ENCODE measurements around the gene TBX4. TPM values are rescaled to one million over a fixed set of nuclear protein-coding genes. Genes with fewer than 3 reads are reported as not detected.

TBX4 gene
- polyA plus RNA-seq, 1 donor (not counting 4 experiments of a cell fraction or from before 2014, with no cell fraction given) = 0.04 TPM

- Histone ChIP-seq H3K4me3 (ENCODE audit: control insufficient read depth in 2 of 3, extremely low read depth in 1 of 3, insufficient read depth in 2 of 3, low read depth in 1 of 3, low read length in 3 of 3) (no peak overlapping the region), H3K9me3 (ENCODE audit: control insufficient read depth, low read depth, low read length) (no peaks in the 10 kb centered on the region), H3K9ac (ENCODE audit: control insufficient read depth, extremely low read depth, insufficient read depth, low read length) (no peak overlapping the region), H3K4me1 (ENCODE audit: control insufficient read depth, extremely low read depth, insufficient read depth, low read length) (no peaks in the 10 kb centered on the region), H3K9me1 (ENCODE audit: control insufficient read depth, extremely low read depth, insufficient read depth, low read length) (no peaks in the 10 kb centered on the region), H3K27me3 (ENCODE audit: control insufficient read depth, extremely low read depth, insufficient read depth, low read length) (no peaks in the 10 kb centered on the region), H2AFZ (ENCODE audit: control insufficient read depth, low read length) (no peak overlapping the region), H3K79me2 (ENCODE audit: control insufficient read depth, insufficient read depth, low read length) (no peaks in the 10 kb centered on the region), H4K20me1 (ENCODE audit: control insufficient read depth, extremely low read depth, insufficient read depth, low read length) (no peaks in the 10 kb centered on the region), H3K36me3 (ENCODE audit: control insufficient read depth in 2 of 2, extremely low read depth in 1 of 2, insufficient read depth in 2 of 2, low read length in 2 of 2) (no peaks in the 10 kb centered on the region), H3K27ac (ENCODE audit: control insufficient read depth, insufficient read depth, low read length) (no peak overlapping the region), H3K4me2 (ENCODE audit: control insufficient read depth, extremely low read depth, insufficient read depth, low read depth, low read length) (no peak overlapping the region)
- no peak for FAIRE-seq
- TF ChIP-seq CTCF (optimal IDR thresholded peaks at IDR 0.05 in 1 of 3, IDR thresholded peaks at IDR 0.05 in 1 of 3, conservative IDR thresholded peaks at IDR 0.05 in 1 of 3; ENCODE audit: extremely low read depth in 1 of 3, insufficient read depth in 2 of 3, low read length in 3 of 3) (no peak), EZH2 (IDR thresholded peaks at IDR 0.05; ENCODE audit: low read length) (no peak)
- dilution Hi-C loops (cut with MboI; ENCODE audit: extremely low pct_ligation_motif_present, low sequenced_read_pairs) = no loop called here
- no peak for DNase-seq (ENCODE audit: low read depth, low spot score)
These were observed 32.7 kb upstream of the TBX4 start for GRCh38 chr17:61419496-61420046.

GRCh38 chr17:61420052-61420451 lies 32.2 kb upstream of the TBX4 start:
- Histone ChIP-seq H2AFZ (ENCODE audit: control insufficient read depth, low read length) (no peak overlapping the region), H3K4me2 (ENCODE audit: control insufficient read depth, extremely low read depth, insufficient read depth, low read depth, low read length) (no peak overlapping the region), H3K4me3 (ENCODE audit: control insufficient read depth in 2 of 3, extremely low read depth in 1 of 3, insufficient read depth in 2 of 3, low read depth in 1 of 3, low read length in 3 of 3) (no peak overlapping the region), H3K36me3 (ENCODE audit: control insufficient read depth in 2 of 2, extremely low read depth in 1 of 2, insufficient read depth in 2 of 2, low read length in 2 of 2) (no peaks in the 10 kb centered on the region), H4K20me1 (ENCODE audit: control insufficient read depth, extremely low read depth, insufficient read depth, low read length) (no peaks in the 10 kb centered on the region), H3K9me3 (ENCODE audit: control insufficient read depth, low read depth, low read length) (no peaks in the 10 kb centered on the region), H3K9ac (ENCODE audit: control insufficient read depth, extremely low read depth, insufficient read depth, low read length) (no peak overlapping the region), H3K79me2 (ENCODE audit: control insufficient read depth, insufficient read depth, low read length) (no peaks in the 10 kb centered on the region), H3K27me3 (ENCODE audit: control insufficient read depth, extremely low read depth, insufficient read depth, low read length) (no peaks in the 10 kb centered on the region), H3K9me1 (ENCODE audit: control insufficient read depth, extremely low read depth, insufficient read depth, low read length) (no peaks in the 10 kb centered on the region), H3K27ac (ENCODE audit: control insufficient read depth, insufficient read depth, low read length) (no peak overlapping the region), H3K4me1 (ENCODE audit: control insufficient read depth, extremely low read depth, insufficient read depth, low read length) (no peaks in the 10 kb centered on the region)
- dilution Hi-C loops (cut with MboI; ENCODE audit: extremely low pct_ligation_motif_present, low sequenced_read_pairs) = no loop called here
- no peak for FAIRE-seq
- DNase-seq (ENCODE audit: low read depth, low spot score) = no peak
- no peak for TF ChIP-seq CTCF (optimal IDR thresholded peaks at IDR 0.05 in 1 of 3, IDR thresholded peaks at IDR 0.05 in 1 of 3, conservative IDR thresholded peaks at IDR 0.05 in 1 of 3; ENCODE audit: extremely low read depth in 1 of 3, insufficient read depth in 2 of 3, low read length in 3 of 3)
- no peak for TF ChIP-seq EZH2 (IDR thresholded peaks at IDR 0.05; ENCODE audit: low read length)
